Thyroid gland (tissue), 4 donors: Measurements from ENCODE around the gene PARD3B.

Experiments
- POLR2A ChIP-seq, 2 donors: fragments of 450-650 bp; IDR thresholded peaks; one replicate each; pipeline ENCODE4 v1.6.1; 2017; ENCODE audit warnings: antibody characterized with exemption in 2 of 2, mild to moderate bottlenecking in 2 of 2, moderate library complexity in 1 of 2
- TF ChIP-seq, protein P1 (sequence below), 6 experiments: fragments of 200-600 bp in 3 of 6; fragments of 450-650 bp in 3 of 6; sonication (generic) in 3 of 6; IDR thresholded peaks; one replicate each; pipeline ENCODE4 v1.5.1; 2016 to 2019; ENCODE audit warnings: antibody characterized with exemption in 6 of 6, mild to moderate bottlenecking in 2 of 6, inconsistent platforms in 1 of 6, moderate library complexity in 1 of 6

DNA sequence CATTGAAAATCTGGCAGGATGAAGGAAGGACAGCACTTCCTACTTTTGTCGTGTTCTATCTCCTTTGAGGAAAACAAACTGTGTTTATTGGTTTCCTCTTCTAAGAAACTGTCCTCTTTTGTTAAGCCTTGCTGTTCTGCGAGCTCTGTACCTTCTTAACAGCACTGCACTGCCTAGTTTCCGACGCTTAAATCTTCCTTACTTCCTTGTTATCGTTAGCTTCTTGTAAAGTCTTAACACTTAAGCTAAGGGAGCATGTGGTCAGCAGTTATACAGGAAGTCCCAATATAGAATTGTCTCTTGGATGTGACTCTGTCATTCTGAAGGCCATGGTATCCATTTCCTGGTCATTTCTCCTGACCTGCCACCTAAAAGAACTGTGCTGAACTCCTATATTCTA is 584.3 kb downstream of the PARD3B start:
- TF ChIP-seq, protein P1, sequence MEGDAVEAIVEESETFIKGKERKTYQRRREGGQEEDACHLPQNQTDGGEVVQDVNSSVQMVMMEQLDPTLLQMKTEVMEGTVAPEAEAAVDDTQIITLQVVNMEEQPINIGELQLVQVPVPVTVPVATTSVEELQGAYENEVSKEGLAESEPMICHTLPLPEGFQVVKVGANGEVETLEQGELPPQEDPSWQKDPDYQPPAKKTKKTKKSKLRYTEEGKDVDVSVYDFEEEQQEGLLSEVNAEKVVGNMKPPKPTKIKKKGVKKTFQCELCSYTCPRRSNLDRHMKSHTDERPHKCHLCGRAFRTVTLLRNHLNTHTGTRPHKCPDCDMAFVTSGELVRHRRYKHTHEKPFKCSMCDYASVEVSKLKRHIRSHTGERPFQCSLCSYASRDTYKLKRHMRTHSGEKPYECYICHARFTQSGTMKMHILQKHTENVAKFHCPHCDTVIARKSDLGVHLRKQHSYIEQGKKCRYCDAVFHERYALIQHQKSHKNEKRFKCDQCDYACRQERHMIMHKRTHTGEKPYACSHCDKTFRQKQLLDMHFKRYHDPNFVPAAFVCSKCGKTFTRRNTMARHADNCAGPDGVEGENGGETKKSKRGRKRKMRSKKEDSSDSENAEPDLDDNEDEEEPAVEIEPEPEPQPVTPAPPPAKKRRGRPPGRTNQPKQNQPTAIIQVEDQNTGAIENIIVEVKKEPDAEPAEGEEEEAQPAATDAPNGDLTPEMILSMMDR (IDR thresholded peaks at IDR 0.05) = no peak
- no peak for TF ChIP-seq POLR2A (IDR thresholded peaks at IDR 0.05)
